Memory B cell (primary cell): ENCODE measurements around the gene TMPRSS3.
A peak's percentile ranks its signal among the peaks of the same experiment; 100 is the strongest.

Experiments
- ATAC-seq: fragments of 150-1000 bp; cut with Tn5 transposase; 2 replicates; pipeline ENCODE4 v1.10.0; 2021; ENCODE audit warnings: low read depth, mild to moderate bottlenecking, moderate library complexity
- DNase-seq, 2 donors: peaks; one replicate each; pipeline ENCODE4 v3.0.0; 2022; ENCODE audit warnings: low spot score in 2 of 2
- H3K27ac Mint-ChIP-seq: one replicate; pipeline ENCODE4 v1.8.0; 2022; ENCODE audit warnings: mild to moderate bottlenecking, moderate library complexity, mixed read lengths
- H3K27me3 Mint-ChIP-seq: one replicate; pipeline ENCODE4 v1.8.0; 2022; ENCODE audit warnings: mixed read lengths
- H3K36me3 Mint-ChIP-seq: one replicate; pipeline ENCODE4 v1.8.0; 2022; ENCODE audit warnings: mild to moderate bottlenecking, mixed read lengths
- H3K4me1 Mint-ChIP-seq: one replicate; pipeline ENCODE4 v1.8.0; 2022; ENCODE audit warnings: mixed read lengths
- H3K4me3 Mint-ChIP-seq: one replicate; pipeline ENCODE4 v1.8.0; 2022; ENCODE audit warnings: mild to moderate bottlenecking, moderate library complexity, mixed read lengths
- H3K9me3 Mint-ChIP-seq: one replicate; pipeline ENCODE4 v1.8.0; 2022; ENCODE audit warnings: mixed read lengths

The TMPRSS3 gene

DNA sequence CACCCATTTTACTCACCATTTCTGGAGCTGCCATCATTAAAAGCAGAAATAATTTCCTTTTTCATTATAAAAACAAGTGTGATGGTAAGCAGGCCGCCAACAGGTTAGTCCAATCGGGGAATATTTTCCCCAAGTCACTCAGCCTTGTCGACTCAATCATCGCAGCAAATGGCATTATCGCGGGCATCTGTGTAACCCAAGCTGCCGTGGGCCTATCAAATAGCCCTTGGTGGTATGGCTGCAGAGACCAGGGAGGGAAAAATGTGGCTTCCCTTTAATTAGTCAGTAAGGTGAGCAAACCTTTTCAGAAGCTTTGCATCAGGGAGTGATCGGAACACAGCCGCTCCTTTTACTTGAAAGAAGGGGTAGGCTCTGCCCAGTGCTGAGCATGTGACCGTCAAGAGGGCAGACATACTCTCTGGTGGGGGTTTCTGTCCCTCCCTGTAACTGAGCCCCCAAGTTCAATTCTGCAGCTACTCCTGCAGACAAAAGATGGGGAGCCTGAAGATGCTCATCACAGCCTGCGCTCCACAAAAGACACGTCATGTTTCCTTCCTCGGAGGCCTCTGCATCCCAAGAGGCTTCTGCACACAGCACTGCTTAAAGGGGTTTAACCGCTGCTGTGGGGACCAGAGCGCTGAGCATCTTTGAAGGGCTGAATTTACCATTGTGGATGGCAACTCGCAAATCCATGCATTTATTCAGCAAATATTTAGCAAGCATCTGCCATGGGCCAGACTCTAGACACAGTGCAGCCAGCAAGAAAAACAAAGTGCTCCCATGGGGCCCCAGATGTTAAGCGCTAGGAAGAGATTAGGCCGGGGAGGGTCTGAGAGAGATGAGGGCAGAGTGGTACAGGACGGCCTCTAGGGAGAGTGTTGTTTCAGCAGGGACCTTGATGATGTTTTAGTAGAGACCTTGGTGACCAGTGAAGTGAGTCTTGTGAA lies 1.2 kb upstream of the TMPRSS3 start:
- DNase-seq, result no peak
- no peak overlapping the region for H3K4me3 Mint-ChIP-seq
- no peak for ATAC-seq
- H3K36me3 Mint-ChIP-seq, result peaks cover under 1% of the 10 kb centered on the region
- peaks cover 5% of the 10 kb centered on the region for H3K27me3 Mint-ChIP-seq
- H3K9me3 Mint-ChIP-seq, result peaks cover 8% of the 10 kb centered on the region
- peaks cover 5% of the 10 kb centered on the region for H3K4me1 Mint-ChIP-seq
- H3K27ac Mint-ChIP-seq, result no peak overlapping the region

DNA sequence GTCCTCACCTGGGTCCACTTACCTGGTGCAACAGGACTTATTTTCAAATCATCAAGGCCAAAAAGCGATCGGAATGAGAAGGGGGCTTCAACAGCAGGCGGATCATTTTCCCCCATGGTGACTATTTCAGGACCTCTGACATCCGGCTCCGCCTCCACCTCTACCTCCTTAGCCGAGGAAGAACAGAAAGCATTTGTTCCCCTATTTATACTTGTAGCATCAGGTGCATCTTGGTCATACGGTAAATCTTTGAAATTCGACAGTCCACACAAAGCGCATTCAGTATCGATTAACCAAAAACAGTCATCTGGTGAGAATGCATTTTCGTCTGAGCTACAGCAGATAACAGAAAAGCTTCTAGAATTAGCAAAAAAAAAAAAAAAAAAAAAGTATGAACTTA lies 550 bp downstream of the TMPRSS3 start:
- peaks cover 7% of the 10 kb centered on the region for H3K4me1 Mint-ChIP-seq
- DNase-seq, result no peak
- no peak for ATAC-seq
- no peak overlapping the region for H3K4me3 Mint-ChIP-seq
- peaks cover 3% of the 10 kb centered on the region for H3K36me3 Mint-ChIP-seq
- peaks cover 1% of the 10 kb centered on the region for H3K9me3 Mint-ChIP-seq
- H3K27me3 Mint-ChIP-seq, result peaks cover 8% of the 10 kb centered on the region
- no peak overlapping the region for H3K27ac Mint-ChIP-seq

- H3K36me3 Mint-ChIP-seq, result peaks cover 3% of the 10 kb centered on the region
- peaks cover 9% of the 10 kb centered on the region for H3K4me1 Mint-ChIP-seq
- H3K9me3 Mint-ChIP-seq, result peaks cover 1% of the 10 kb centered on the region
- ATAC-seq (no peak), DNase-seq (no peak)
- no peak overlapping the region for H3K27ac Mint-ChIP-seq
- peak overlapping the region; percentile 18 for H3K4me3 Mint-ChIP-seq
- H3K27me3 Mint-ChIP-seq, result peaks cover 13% of the 10 kb centered on the region
These were observed 2.4 kb downstream of the TMPRSS3 start for GRCh38 chr21:42393443-42393950.

DNA sequence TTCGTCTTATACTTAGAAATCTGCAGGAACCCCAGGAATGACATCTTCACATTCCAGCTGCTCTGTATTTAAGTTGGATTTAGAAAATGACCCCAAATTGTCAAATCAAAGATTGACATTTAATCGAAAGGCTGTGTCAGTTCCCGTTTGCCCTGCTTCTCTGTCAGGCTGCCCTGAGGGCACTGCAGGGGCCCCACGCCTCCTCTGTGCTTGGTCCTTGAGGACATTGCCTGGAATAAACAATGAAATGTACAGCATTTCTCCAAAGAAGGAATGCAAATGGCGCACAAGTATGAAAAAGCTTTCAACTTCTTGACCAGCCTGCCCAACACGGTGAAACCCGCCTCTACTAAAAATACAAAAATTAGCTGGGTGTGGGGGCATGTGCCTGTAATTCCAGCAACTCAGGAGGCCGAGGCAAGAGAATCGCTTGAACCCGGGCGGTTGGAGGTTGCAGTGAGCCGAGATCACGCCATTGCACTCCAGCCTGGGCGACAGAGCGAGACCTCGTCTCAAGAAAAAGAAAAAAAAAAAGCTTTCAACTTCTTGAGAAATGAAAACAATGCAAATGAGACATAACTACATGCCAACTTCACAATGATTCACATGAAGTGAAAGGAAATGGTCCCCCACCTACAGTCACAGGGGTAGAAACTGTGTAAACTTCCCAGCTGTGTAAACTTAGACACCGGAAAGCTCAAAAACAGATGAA lies 3.0 kb downstream of the TMPRSS3 start:
- DNase-seq, result no peak
- peak; percentile 95 for ATAC-seq
- Mint-ChIP-seq H3K27ac (no peak overlapping the region), H3K4me1 (peaks cover 9% of the 10 kb centered on the region), H3K4me3 (peak overlapping the region; percentile 18), H3K9me3 (peaks cover 1% of the 10 kb centered on the region), H3K36me3 (peaks cover 3% of the 10 kb centered on the region), H3K27me3 (peaks cover 19% of the 10 kb centered on the region)

GRCh38 chr21:42391297-42391696 lies 4.6 kb downstream of the TMPRSS3 start:
- Mint-ChIP-seq H3K4me3 (no peak overlapping the region), H3K27me3 (peaks cover 23% of the 10 kb centered on the region), H3K9me3 (peaks cover 1% of the 10 kb centered on the region), H3K36me3 (peaks cover 3% of the 10 kb centered on the region), H3K4me1 (peaks cover 9% of the 10 kb centered on the region), H3K27ac (no peak overlapping the region)
- no peak for DNase-seq
- ATAC-seq, result no peak

DNA sequence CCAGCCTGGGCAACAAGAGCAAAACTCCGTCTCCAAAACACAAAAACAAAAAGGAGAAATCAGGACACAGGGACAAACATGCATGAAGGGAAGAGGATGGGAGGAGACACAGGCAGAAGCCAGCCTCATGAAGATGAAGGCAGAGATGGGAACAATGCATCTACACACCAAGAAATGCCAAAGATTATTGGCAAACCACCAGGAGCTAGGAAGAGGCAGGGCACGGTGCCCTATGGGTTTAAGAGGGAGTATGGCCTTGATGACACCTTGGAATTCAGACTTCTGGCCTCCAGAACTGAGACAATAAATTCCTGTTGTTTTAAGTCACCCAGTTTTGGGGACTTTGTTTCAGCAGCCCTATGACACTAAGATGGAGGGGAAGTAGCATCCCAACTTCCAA lies 5.2 kb downstream of the TMPRSS3 start:
- H3K27ac Mint-ChIP-seq, result no peak overlapping the region
- DNase-seq (no peak), ATAC-seq (no peak)
- peaks cover 3% of the 10 kb centered on the region for H3K36me3 Mint-ChIP-seq
- H3K9me3 Mint-ChIP-seq, result peaks cover 1% of the 10 kb centered on the region
- H3K4me3 Mint-ChIP-seq, result no peak overlapping the region
- H3K27me3 Mint-ChIP-seq, result peaks cover 23% of the 10 kb centered on the region
- peaks cover 9% of the 10 kb centered on the region for H3K4me1 Mint-ChIP-seq

GRCh38 chr21:42390193-42390592 lies 5.7 kb downstream of the TMPRSS3 start:
- Mint-ChIP-seq H3K27me3 (peaks cover 22% of the 10 kb centered on the region), H3K4me3 (no peak overlapping the region), H3K9me3 (peaks cover 2% of the 10 kb centered on the region), H3K4me1 (peaks cover 11% of the 10 kb centered on the region), H3K27ac (no peak overlapping the region), H3K36me3 (peaks cover 3% of the 10 kb centered on the region)
- DNase-seq, result no peak
- ATAC-seq, result no peak

- Mint-ChIP-seq H3K27me3 (peaks cover 22% of the 10 kb centered on the region), H3K9me3 (peaks cover 5% of the 10 kb centered on the region), H3K27ac (no peak overlapping the region), H3K36me3 (peaks cover 3% of the 10 kb centered on the region), H3K4me1 (peaks cover 15% of the 10 kb centered on the region), H3K4me3 (no peak overlapping the region)
- DNase-seq, result no peak
- ATAC-seq, result no peak
These were observed 6.4 kb downstream of the TMPRSS3 start for GRCh38 chr21:42389449-42389835.

- Mint-ChIP-seq H3K27me3 (peaks cover 22% of the 10 kb centered on the region), H3K36me3 (peaks cover 3% of the 10 kb centered on the region), H3K4me1 (peaks cover 19% of the 10 kb centered on the region), H3K27ac (no peak overlapping the region), H3K4me3 (no peak overlapping the region), H3K9me3 (peaks cover 5% of the 10 kb centered on the region)
- no peak for ATAC-seq
- no peak for DNase-seq
These were observed 7.0 kb downstream of the TMPRSS3 start for GRCh38 chr21:42388740-42389448.

- DNase-seq, result no peak
- no peak for ATAC-seq
- Mint-ChIP-seq H3K36me3 (peaks cover 3% of the 10 kb centered on the region), H3K9me3 (peaks cover 5% of the 10 kb centered on the region), H3K27me3 (peaks cover 22% of the 10 kb centered on the region), H3K4me3 (no peak overlapping the region), H3K27ac (no peak overlapping the region), H3K4me1 (peaks cover 15% of the 10 kb centered on the region)
These were observed 8.0 kb downstream of the TMPRSS3 start for GRCh38 chr21:42387843-42388340.

- Mint-ChIP-seq H3K4me1 (peaks cover 15% of the 10 kb centered on the region), H3K9me3 (peaks cover 6% of the 10 kb centered on the region), H3K36me3 (peaks cover 3% of the 10 kb centered on the region), H3K27ac (no peak overlapping the region), H3K4me3 (no peak overlapping the region), H3K27me3 (peaks cover 22% of the 10 kb centered on the region)
- DNase-seq, result no peak
- ATAC-seq, result no peak
These were observed 8.7 kb downstream of the TMPRSS3 start for GRCh38 chr21:42387164-42387563.

- Mint-ChIP-seq H3K27ac (no peak overlapping the region), H3K27me3 (peaks cover 19% of the 10 kb centered on the region), H3K36me3 (no peaks in the 10 kb centered on the region), H3K9me3 (peaks cover 11% of the 10 kb centered on the region), H3K4me1 (peaks cover 12% of the 10 kb centered on the region), H3K4me3 (no peak overlapping the region)
- ATAC-seq (no peak), DNase-seq (no peak)
These were observed 9.7 kb downstream of the TMPRSS3 start for GRCh38 chr21:42386034-42386591.

DNA sequence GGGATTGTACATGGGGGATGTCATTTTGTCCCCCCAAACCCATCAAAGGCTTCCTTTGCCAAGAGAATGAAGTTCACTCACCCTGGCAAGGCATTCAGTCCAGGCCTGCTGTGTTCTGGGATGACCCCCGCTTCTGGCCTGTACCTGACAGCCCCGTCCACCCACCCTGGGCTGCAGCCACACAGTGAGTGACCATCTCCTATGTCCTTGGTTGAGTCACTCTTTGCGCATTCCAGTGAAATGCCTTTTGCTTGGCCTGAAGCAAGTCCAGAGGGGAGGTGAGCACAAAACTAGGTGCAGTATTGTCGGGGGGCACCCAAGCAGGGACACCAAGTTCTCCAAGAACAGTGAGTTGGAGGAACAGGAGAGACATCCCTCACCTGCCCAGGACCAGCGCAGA lies 10.2 kb downstream of the TMPRSS3 start:
- Mint-ChIP-seq H3K4me1 (peaks cover 12% of the 10 kb centered on the region), H3K9me3 (peaks cover 11% of the 10 kb centered on the region), H3K27me3 (peaks cover 18% of the 10 kb centered on the region), H3K4me3 (no peak overlapping the region), H3K36me3 (no peaks in the 10 kb centered on the region), H3K27ac (no peak overlapping the region)
- no peak for DNase-seq
- no peak for ATAC-seq
